H9 (cell line): Measurements from ENCODE around the gene PEX19. TPM values are rescaled to one million over a fixed set of nuclear protein-coding genes. Genes with fewer than 3 reads are reported as not detected.

Experiments used
- DNase-seq: peaks from one replicate; pipeline ENCODE4 v3.0.0-alpha.2; 2017
- H2AFZ ChIP-seq: one replicate; pipeline ENCODE4 v1.6.1; 2013; ENCODE audit warnings: mild to moderate bottlenecking, low read length, control low read depth, moderate library complexity
- H2AK5ac ChIP-seq: 2 replicates; pipeline ENCODE4 v1.6.1; 2013; ENCODE audit warnings: low read length, control low read depth, mixed read lengths; ENCODE audit not compliant: insufficient read length
- H2BK120ac ChIP-seq: one replicate; pipeline ENCODE4 v1.6.1; 2013; ENCODE audit warnings: low read depth, mild to moderate bottlenecking, low read length, control low read depth, inconsistent platforms; ENCODE audit not compliant: poor library complexity, severe bottlenecking
- H2BK12ac ChIP-seq: 2 replicates; pipeline ENCODE4 v1.6.1; 2013; ENCODE audit warnings: low read length, control low read depth, mixed read lengths, low read depth; ENCODE audit not compliant: insufficient read length
- H2BK15ac ChIP-seq: 2 replicates; pipeline ENCODE4 v1.6.1; 2013; ENCODE audit warnings: low read depth, low read length, control low read depth
- H2BK20ac ChIP-seq: one replicate; pipeline ENCODE4 v1.6.1; 2013; ENCODE audit warnings: low read depth, mild to moderate bottlenecking, low read length, control low read depth, inconsistent platforms; ENCODE audit not compliant: poor library complexity, severe bottlenecking
- H2BK5ac ChIP-seq: 2 replicates; pipeline ENCODE4 v1.6.1; 2013; ENCODE audit warnings: low read length, control low read depth, mixed read lengths; ENCODE audit not compliant: insufficient read length
- H3K14ac ChIP-seq: 2 replicates; pipeline ENCODE4 v1.6.1; 2013; ENCODE audit warnings: low read length, control low read depth; ENCODE audit not compliant: insufficient read depth
- H3K18ac ChIP-seq: 2 replicates; pipeline ENCODE4 v1.6.1; 2013; ENCODE audit warnings: low read depth, mild to moderate bottlenecking, mixed read lengths, low read length, control low read depth; ENCODE audit not compliant: insufficient read length
- H3K23ac ChIP-seq: 2 replicates; pipeline ENCODE4 v1.6.1; 2013; ENCODE audit warnings: low read length, control low read depth, mixed read lengths, low read depth; ENCODE audit not compliant: insufficient read length
- H3K23me2 ChIP-seq: 2 replicates; pipeline ENCODE4 v1.6.1; 2013; ENCODE audit warnings: low read depth, mild to moderate bottlenecking, mixed read lengths, low read length, control low read depth; ENCODE audit not compliant: insufficient read length, poor library complexity, severe bottlenecking
- H3K27ac ChIP-seq: 2 replicates; pipeline ENCODE4 v1.5.1; 2013; ENCODE audit warnings: low read length, control low read depth, mixed read lengths, low read depth; ENCODE audit not compliant: insufficient read length
- H3K27me3 ChIP-seq: 2 replicates; pipeline ENCODE4 v1.6.1; 2013; ENCODE audit warnings: low read length, control low read depth, inconsistent platforms; ENCODE audit not compliant: insufficient read depth
- H3K4ac ChIP-seq: 2 replicates; pipeline ENCODE4 v1.6.1; 2013; ENCODE audit warnings: low read depth, mild to moderate bottlenecking, control low read depth, inconsistent platforms, low read length, moderate library complexity
- H3K4me1 ChIP-seq: 2 replicates; pipeline ENCODE4 v1.6.1; 2013; ENCODE audit warnings: low read length, control low read depth, inconsistent platforms; ENCODE audit not compliant: insufficient read depth
- H3K4me2 ChIP-seq: 2 replicates; pipeline ENCODE4 v1.6.1; 2013; ENCODE audit warnings: low read length, control low read depth, mixed read lengths; ENCODE audit not compliant: insufficient read length, insufficient read depth
- H3K56ac ChIP-seq: 2 replicates; pipeline ENCODE4 v1.6.1; 2013; ENCODE audit warnings: low read depth, mild to moderate bottlenecking, mixed read lengths, low read length, control low read depth; ENCODE audit not compliant: insufficient read length
- H3K79me1 ChIP-seq: 2 replicates; pipeline ENCODE4 v1.6.1; 2013; ENCODE audit warnings: low read depth, mild to moderate bottlenecking, moderate library complexity, low read length, control low read depth, inconsistent platforms; ENCODE audit not compliant: insufficient read depth, poor library complexity, severe bottlenecking
- H3K79me2 ChIP-seq: 2 replicates; pipeline ENCODE4 v1.6.1; 2013; ENCODE audit warnings: low read length, control low read depth, inconsistent platforms; ENCODE audit not compliant: insufficient read depth
- H3K9ac ChIP-seq: 2 replicates; pipeline ENCODE4 v1.6.1; 2013; ENCODE audit warnings: low read length, control low read depth, mixed read lengths; ENCODE audit not compliant: insufficient read length; ENCODE audit errors: extremely low read depth
- H3K9me3 ChIP-seq: one replicate; pipeline ENCODE4 v1.6.1; 2013; ENCODE audit warnings: low read depth, low read length, inconsistent platforms; ENCODE audit not compliant: control insufficient read depth
- H3T11ph ChIP-seq: one replicate; pipeline ENCODE4 v1.6.1; 2013; ENCODE audit warnings: mild to moderate bottlenecking, low read length, control low read depth, inconsistent platforms
- H4K20me1 ChIP-seq: one replicate; pipeline ENCODE4 v1.6.1; 2013; ENCODE audit not compliant: control insufficient read depth, insufficient read length, insufficient read depth
- H4K5ac ChIP-seq: 2 replicates; pipeline ENCODE4 v1.6.1; 2013; ENCODE audit warnings: low read depth, mild to moderate bottlenecking, mixed read lengths, low read length, control low read depth; ENCODE audit not compliant: insufficient read length
- H4K8ac ChIP-seq: replicated peaks from 2 replicates; pipeline ENCODE4 v1.6.1; 2013; ENCODE audit warnings: low read length, control low read depth, mixed read lengths, low read depth; ENCODE audit not compliant: insufficient read length
- H4K91ac ChIP-seq: 2 replicates; pipeline ENCODE4 v1.6.1; 2013; ENCODE audit warnings: low read depth, mild to moderate bottlenecking, moderate library complexity, mixed read lengths, low read length, control low read depth; ENCODE audit not compliant: insufficient read length
- H3K27ac Mint-ChIP-seq, 3 experiments: 2 replicates in 2 of 3; 3 replicates in 1 of 3; pipeline ENCODE4 v1.8.0; 2020 to 2021; ENCODE audit warnings: mixed read lengths in 3 of 3, mild to moderate bottlenecking in 1 of 3, moderate library complexity in 1 of 3
- H3K27me3 Mint-ChIP-seq: 2 replicates; pipeline ENCODE4 v1.8.0; 2021; ENCODE audit warnings: low read depth, mild to moderate bottlenecking, moderate library complexity, mixed read lengths
- H3K36me3 Mint-ChIP-seq, 3 experiments: 2 replicates in 2 of 3; 3 replicates in 1 of 3; pipeline ENCODE4 v1.8.0; 2020 to 2021; ENCODE audit warnings: low read depth in 3 of 3, mixed read lengths in 3 of 3; ENCODE audit not compliant: insufficient read depth in 1 of 3
- H3K4me1 Mint-ChIP-seq, 2 experiments: 2 replicates each; pipeline ENCODE4 v1.8.0; 2020; ENCODE audit warnings: mixed read lengths in 2 of 2
- H3K4me3 Mint-ChIP-seq, 2 experiments: 2 replicates in 1 of 2; 3 replicates in 1 of 2; pipeline ENCODE4 v1.8.0; 2020 to 2021; ENCODE audit warnings: mild to moderate bottlenecking in 2 of 2, mixed read lengths in 2 of 2, moderate library complexity in 1 of 2
- H3K9me3 Mint-ChIP-seq, 2 experiments: 2 replicates in 1 of 2; 3 replicates in 1 of 2; pipeline ENCODE4 v1.8.0; 2020; ENCODE audit warnings: mild to moderate bottlenecking in 2 of 2, mixed read lengths in 2 of 2, moderate library complexity in 1 of 2
- CTCF ChIP-seq: fragments of 200-600 bp; sonication (generic); conservative IDR thresholded peaks from 3 replicates; pipeline ENCODE4 v1.8.0; 2021; ENCODE audit warnings: antibody characterized with exemption, mild to moderate bottlenecking
- WGBS: extraction: QIAGEN DNeasy Blood & Tissue Kit; methylation state at CpG from one replicate; pipeline ENCODE4 v1.1.7; 2013; ENCODE audit warnings: missing lambda C conversion rate, low lambda C conversion rate, mixed read lengths; ENCODE audit not compliant: insufficient read length; ENCODE audit errors: extremely low coverage; 5-methylcytosine and 5-hydroxymethylcytosine counted together
- total RNA-seq: library from RNA; stranded (reverse); gene quantifications from 2 replicates; pipeline ENCODE4 v1.2.1, GENCODE V29; 2021

The PEX19 gene
- total RNA-seq, 1 experiment from 2014 or later, result 92.7 TPM

- H3K56ac ChIP-seq, result no peak overlapping the region
- H4K20me1 ChIP-seq, result no peaks in the 10 kb centered on the region
- no peak overlapping the region for H2BK12ac ChIP-seq
- H2AK5ac ChIP-seq, result no peak overlapping the region
- 0 out of 2 replicates have a peak, but pooled peaks cover 2% of the 10 kb centered on the region for H3K4me1 ChIP-seq
- no peak overlapping the region for H4K8ac ChIP-seq
- H2BK5ac ChIP-seq, result no peak overlapping the region
- peaks cover 4% of the 10 kb centered on the region for H3K23me2 ChIP-seq
- no peak overlapping the region for H2BK15ac ChIP-seq
- H4K5ac ChIP-seq, result no peak overlapping the region
- peaks cover 9 to 32% (median 23%) of the 10 kb centered on the region in 3 experiments for H3K36me3 Mint-ChIP-seq
- H3K79me1 ChIP-seq, result peaks cover 2% of the 10 kb centered on the region
- H3K27me3 ChIP-seq, result no peaks in the 10 kb centered on the region
- H3T11ph ChIP-seq, result no peak overlapping the region
- no peak overlapping the region for H3K18ac ChIP-seq
- H3K27me3 Mint-ChIP-seq, result no peaks in the 10 kb centered on the region
- H2BK20ac ChIP-seq, result no peak overlapping the region
- no peak overlapping the region for H2AFZ ChIP-seq
- peaks cover 25 to 28% of the 10 kb centered on the region in 2 experiments for H3K4me1 Mint-ChIP-seq
- H3K4ac ChIP-seq, result no peak overlapping the region
- TF ChIP-seq CTCF, result no peak
- peak overlapping the region in 1 of 3 experiments; percentile 49; a peak in 1 of 7 replicates for H3K27ac Mint-ChIP-seq
- H3K4me2 ChIP-seq, result no peak overlapping the region
- no peak for DNase-seq
- H3K9ac ChIP-seq, result no peak overlapping the region
- no CpG with 5 or more reads among the region's 7 CpGs for WGBS
- peaks cover 6% of the 10 kb centered on the region for H3K79me2 ChIP-seq
- H4K91ac ChIP-seq, result no peak overlapping the region
- H3K4me3 Mint-ChIP-seq, result no peak overlapping the region
- no peak overlapping the region for H3K23ac ChIP-seq
- H3K14ac ChIP-seq, result no peak overlapping the region
- H2BK120ac ChIP-seq, result no peak overlapping the region
- no peak overlapping the region for H3K27ac ChIP-seq
- H3K9me3 ChIP-seq, result no peaks in the 10 kb centered on the region
- no peaks in the 10 kb centered on the region for H3K9me3 Mint-ChIP-seq
Measured at GRCh38 chr1:160258177-160258798, 26.6 kb downstream of the PEX19 start.
